GM12878 (cell line): Measurements from ENCODE around the gene TXNL4A. TPM values are rescaled to one million over a fixed set of nuclear protein-coding genes. Genes with fewer than 3 reads are reported as not detected.

Source experiments
- ATAC-seq: fragments of 200-7000 bp; cut with Tn5 transposase; 3 replicates; pipeline ENCODE4 v1.9.1; 2020; ENCODE audit warnings: mild to moderate bottlenecking, moderate library complexity
- BruUV-seq: library from RNA; stranded (reverse); fragments of 400-500 nt; replicated peaks from 2 replicates; lab custom pipeline; 2021; lab: Mats Ljungman, UMichigan
- CTCF ChIA-PET: fragments of 300-600 bp; sonication (Branson Sonifier 250); formaldehyde crosslinking; extraction: SDS; loops from one replicate; lab custom pipeline; 2021; ENCODE audit warnings: inconsistent platforms; lab: Yijun Ruan, JAX
- POLR2A ChIA-PET: fragments of 350-600 bp; formaldehyde crosslinking; extraction: SDS; loops from one replicate; lab custom pipeline; 2021; ENCODE audit warnings: inconsistent platforms; lab: Charles Lee
- RAD21 ChIA-PET: fragments of 300-600 bp; sonication (Branson Sonifier 250); formaldehyde crosslinking; loops from one replicate; lab custom pipeline; 2023; ENCODE audit warnings: antibody characterized with exemption; ENCODE audit not compliant: unreplicated experiment; lab: Charles Lee
- SMC1A ChIA-PET: fragments of 300-600 bp; sonication (Branson Sonifier 250); formaldehyde crosslinking; loops from one replicate; lab custom pipeline; 2023; ENCODE audit not compliant: unreplicated experiment, uncharacterized antibody; lab: Charles Lee
- DNase-seq: peaks from one replicate; pipeline ENCODE4 v3.0.0-alpha.2; 2011; ENCODE audit warnings: low read depth, low spot score
- FAIRE-seq: peaks from 3 replicates; lab custom pipeline; 2011; peaks lifted over from hg19 to GRCh38; lab: Jason Lieb, UNC
- H2AFZ ChIP-seq: 2 replicates; pipeline ENCODE4 v1.6.0; 2011; ENCODE audit warnings: low read depth, low read length, control low read depth; ENCODE audit not compliant: control insufficient read depth
- H3K27ac ChIP-seq: 2 replicates; pipeline ENCODE4 v1.5.1; 2011; ENCODE audit warnings: control low read depth; ENCODE audit not compliant: control insufficient read depth, insufficient read depth
- H3K27me3 ChIP-seq, 2 experiments: replicated peaks in 1 of 2; 2 replicates each; pipeline versions ENCODE4 v1.6.0 to v1.6.1; 2011; ENCODE audit warnings: low read length in 1 of 2; ENCODE audit not compliant: control insufficient read depth in 2 of 2, insufficient read depth in 2 of 2
- H3K36me3 ChIP-seq, 2 experiments: 2 replicates each; pipeline ENCODE4 v1.5.1; 2011; ENCODE audit warnings: low read length in 1 of 2; ENCODE audit not compliant: control insufficient read depth in 2 of 2, insufficient read depth in 2 of 2
- H3K4me1 ChIP-seq: 2 replicates; pipeline ENCODE4 v1.6.1; 2011; ENCODE audit warnings: mild to moderate bottlenecking, low read length, moderate library complexity, mixed read lengths; ENCODE audit not compliant: control insufficient read depth, insufficient read depth
- H3K4me2 ChIP-seq: 2 replicates; pipeline ENCODE4 v1.6.0; 2011; ENCODE audit warnings: control low read depth; ENCODE audit not compliant: control insufficient read depth, insufficient read depth
- H3K4me3 ChIP-seq: fragments of 200-600 bp; sonication (generic); 2 replicates; pipeline ENCODE4 v1.5.1; 2016
- H3K79me2 ChIP-seq: 2 replicates; pipeline ENCODE4 v1.6.0; 2011; ENCODE audit warnings: low read length; ENCODE audit not compliant: control insufficient read depth, insufficient read depth
- H3K9ac ChIP-seq: 2 replicates; pipeline ENCODE4 v1.8.0; 2011; ENCODE audit warnings: low read length, control low read depth, mixed read lengths; ENCODE audit not compliant: control insufficient read depth, insufficient read depth
- H3K9me3 ChIP-seq: replicated peaks from 3 replicates; pipeline ENCODE4 v1.5.1; 2011; ENCODE audit warnings: mild to moderate bottlenecking, low read length; ENCODE audit not compliant: control insufficient read depth, insufficient read depth
- H4K20me1 ChIP-seq: 2 replicates; pipeline ENCODE4 v1.6.0; 2011; ENCODE audit not compliant: control insufficient read depth, insufficient read depth
- CBX3 ChIP-seq: fragments of 200-600 bp; sonication (generic); IDR thresholded peaks from 2 replicates; pipeline ENCODE4 v1.6.1; 2016; ENCODE audit warnings: low read depth, borderline replicate concordance
- CHD4 ChIP-seq: fragments of 200-600 bp; sonication (generic); IDR thresholded peaks from 2 replicates; pipeline ENCODE4 v1.6.1; 2016; ENCODE audit warnings: mild to moderate bottlenecking
- MEF2B ChIP-seq: fragments of 450-650 bp; IDR thresholded peaks from 2 replicates; pipeline ENCODE4 v1.6.1; 2018; ENCODE audit warnings: mild to moderate bottlenecking, moderate library complexity; ENCODE audit not compliant: partially characterized antibody, poor library complexity, severe bottlenecking
- MTA3 ChIP-seq: IDR thresholded peaks from 2 replicates; pipeline ENCODE4 v1.6.1; 2012; ENCODE audit warnings: low read length, inconsistent platforms, borderline replicate concordance
- NBN ChIP-seq: fragments of 450-650 bp; IDR thresholded peaks from 2 replicates; pipeline ENCODE4 v1.6.1; 2016
- RAD21 ChIP-seq: IDR thresholded peaks from 2 replicates; pipeline ENCODE4 v1.6.1; 2011; ENCODE audit warnings: mild to moderate bottlenecking, low read depth, low read length, moderate library complexity; ENCODE audit not compliant: insufficient read depth
- RELB ChIP-seq: fragments of 450-650 bp; IDR thresholded peaks from 2 replicates; pipeline ENCODE4 v1.6.1; 2017; ENCODE audit warnings: low read depth, mild to moderate bottlenecking, moderate library complexity
- SIN3A ChIP-seq: IDR thresholded peaks from 2 replicates; pipeline ENCODE4 v1.6.1; 2012; ENCODE audit warnings: low read depth, low read length, improper control_type of control experiment
- TBL1XR1 ChIP-seq: IDR thresholded peaks from 2 replicates; pipeline ENCODE4 v1.6.1; 2012; ENCODE audit warnings: low read depth, low read length, improper control_type of control experiment
- ZNF622 ChIP-seq: fragments of 450-650 bp; IDR thresholded peaks from 2 replicates; pipeline ENCODE4 v1.6.1; 2017; ENCODE audit warnings: mild to moderate bottlenecking, inconsistent platforms
- WGBS: methylation state at CpG from one replicate; pipeline ENCODE4 v1.1.6; 2016; ENCODE audit warnings: low lambda C conversion rate; ENCODE audit not compliant: insufficient replicate concordance, insufficient coverage; ENCODE audit errors: missing lambda C conversion rate; 5-methylcytosine and 5-hydroxymethylcytosine counted together
- in situ Hi-C: fragments of 300-500 bp; cut with MboI; formaldehyde crosslinking; loops from 9 replicates; pipeline ENCODE4 v1.14.3; 2018; ENCODE audit warnings: mixed read lengths
- intact Hi-C: fragments of 100-400 bp; cut with micrococcal nuclease; formaldehyde crosslinking; loops from one replicate; pipeline ENCODE4 v1.14.2; 2022; ENCODE audit not compliant: unreplicated experiment
- polyA plus RNA-seq, 11 experiments: library from polyadenylated mRNA; depleted of rRNA in 4 of 11; unstranded in 6 of 11; stranded (reverse) in 5 of 11; fragments of >200 nt; fragmentation: Nextera tagmentation in 4 of 11; fragmentation: Illumina TruSeq in 1 of 11; extraction: Ambion mirVana in 4 of 11; extraction: Trizol in 1 of 11; gene quantifications; 1 replicate in 1 of 11; 2 replicates in 10 of 11; pipeline versions ENCODE4 v1.2.1 to v1.2.3, GENCODE V29; 2011 to 2016; ENCODE audit warnings: inconsistent platforms in 2 of 11, missing spikeins in 2 of 11, low read depth in 1 of 11
- total RNA-seq, 4 experiments: library from RNA; depleted of rRNA in 3 of 4; stranded (reverse); fragments of >200 nt in 3 of 4; fragmentation: Illumina TruSeq in 1 of 4; extraction: Trizol in 1 of 4; gene quantifications; 2 replicates each; pipeline versions ENCODE4 v1.2.1 to v1.2.3, GENCODE V29; 2013 to 2021
- TF ChIP-seq, protein P1 (sequence below): fragments of 450-650 bp; IDR thresholded peaks from 2 replicates; pipeline ENCODE4 v1.6.1; 2014; ENCODE audit warnings: mild to moderate bottlenecking

Gene TXNL4A
- total and polyA plus RNA-seq, 10 of the 15 experiments (the other 5 are each of a cell fraction or from before 2014, with no cell fraction given), result 38.4 to 329 (median 128) TPM

DNA sequence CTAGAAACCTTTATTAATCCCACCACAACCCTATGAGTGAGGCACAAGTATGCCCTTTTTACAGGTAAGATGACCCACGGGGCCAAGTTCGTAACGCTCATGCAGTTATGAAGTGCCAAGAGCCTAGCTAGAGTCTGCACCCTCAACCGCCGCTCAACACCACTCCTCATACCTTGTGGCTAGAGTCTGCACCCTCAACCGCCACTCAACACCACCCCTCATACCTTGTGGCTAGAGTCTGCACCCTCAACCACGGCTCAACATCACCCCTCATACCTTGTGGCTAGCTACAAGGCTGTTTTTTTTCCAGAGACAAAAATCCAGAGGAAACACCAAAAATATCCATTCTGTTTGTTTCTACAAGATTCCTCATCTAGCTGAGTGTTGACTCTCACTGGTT is 4.6 kb downstream of the TXNL4A start:
- H3K36me3 ChIP-seq, result peaks cover 2 to 16% of the 10 kb centered on the region in 2 experiments; a peak in 3 of 4 replicates
- ChIA-PET SMC1A (interaction anchor here (0.6 to 2.2 kb wide), 4 partner anchors 15 to 121 kb away, joined by 3 to 6 read pairs (median 4); no protein-coding TSS in a partner anchor), RAD21 (interaction anchor here (1.5 to 2.4 kb wide), 2 partner anchors 20 to 37 kb away, joined by 4 to 8 read pairs; no protein-coding TSS in a partner anchor), POLR2A (no interaction called here)
- H2AFZ ChIP-seq, result no peak overlapping the region
- ATAC-seq, result no peak
- no peaks in the 10 kb centered on the region for H3K27me3 ChIP-seq
- no peaks in the 10 kb centered on the region; the same call in 1 of the 2 replicates for H3K4me1 ChIP-seq
- peaks cover 95% of the 10 kb centered on the region for H3K79me2 ChIP-seq
- 88% methylated on average over 7 of the region's 7 CpGs for WGBS
- no peak for DNase-seq
- FAIRE-seq, result no peak
- BruUV-seq, result no TSS peak
- TF ChIP-seq SIN3A, result no peak
- no peak for TF ChIP-seq MEF2B
- no peak for TF ChIP-seq CHD4
- no peak for TF ChIP-seq ZNF622
- TF ChIP-seq TBL1XR1, result no peak
- TF ChIP-seq, protein P1, sequence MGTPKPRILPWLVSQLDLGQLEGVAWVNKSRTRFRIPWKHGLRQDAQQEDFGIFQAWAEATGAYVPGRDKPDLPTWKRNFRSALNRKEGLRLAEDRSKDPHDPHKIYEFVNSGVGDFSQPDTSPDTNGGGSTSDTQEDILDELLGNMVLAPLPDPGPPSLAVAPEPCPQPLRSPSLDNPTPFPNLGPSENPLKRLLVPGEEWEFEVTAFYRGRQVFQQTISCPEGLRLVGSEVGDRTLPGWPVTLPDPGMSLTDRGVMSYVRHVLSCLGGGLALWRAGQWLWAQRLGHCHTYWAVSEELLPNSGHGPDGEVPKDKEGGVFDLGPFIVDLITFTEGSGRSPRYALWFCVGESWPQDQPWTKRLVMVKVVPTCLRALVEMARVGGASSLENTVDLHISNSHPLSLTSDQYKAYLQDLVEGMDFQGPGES, result no peak
- no peak for TF ChIP-seq CBX3
- TF ChIP-seq NBN, result no peak
- no peak for TF ChIP-seq RAD21
- TF ChIP-seq RELB, result no peak
- no peak for TF ChIP-seq MTA3
- TF ChIP-seq, all 136 proteins: peak for 0
- peaks cover 11% of the 10 kb centered on the region; the same call in 1 of the 2 replicates for H4K20me1 ChIP-seq
- H3K27ac ChIP-seq, result no peak overlapping the region
- H3K9ac ChIP-seq, result no peak overlapping the region
- H3K9me3 ChIP-seq, result no peaks in the 10 kb centered on the region
- intact Hi-C loops (loop anchor here (10.0 kb wide), 1 partner anchor 189 kb away; the partner anchor contains the start of gene KCNG2), in situ Hi-C loops (no loop called here)
- no peak overlapping the region for H3K4me3 ChIP-seq
- H3K4me2 ChIP-seq, result no peak overlapping the region
- CTCF ChIA-PET, result interaction anchor here (1.4 to 2.4 kb wide), 5 partner anchors 17 to 163 kb away, joined by 3 to 7 read pairs (median 5); partner anchors contain the start of gene RBFA
